MM.1S (cell line): ENCODE data around the gene IGFL1.
"Not testable (repeated sequence)": the region's sequence is repeated elsewhere in the genome, so short reads cannot be mapped to it uniquely, and the experiment has no call there.

ENCODE experiments used
- DNase-seq: peaks from one replicate; pipeline ENCODE4 v3.0.0-alpha.2; 2015
- H2AFZ ChIP-seq: fragments of 300-600 bp; sonication (generic); 2 replicates; pipeline ENCODE4 v1.6.0; 2016; ENCODE audit warnings: antibody characterized with exemption, low read length
- H3F3A ChIP-seq: fragments of 300-600 bp; sonication (generic); 2 replicates; pipeline ENCODE4 v1.6.1; 2016; ENCODE audit warnings: mild to moderate bottlenecking, antibody characterized with exemption, low read length, moderate library complexity, mixed read lengths; ENCODE audit not compliant: insufficient read depth
- H3K27ac ChIP-seq: fragments of 300-600 bp; sonication (generic); 2 replicates; pipeline ENCODE4 v1.5.1; 2016; ENCODE audit warnings: mild to moderate bottlenecking, low read length
- H3K27me3 ChIP-seq: fragments of 300-600 bp; sonication (generic); replicated peaks from 2 replicates; pipeline ENCODE4 v1.6.0; 2016; ENCODE audit warnings: low read length; ENCODE audit not compliant: insufficient read depth
- H3K36me3 ChIP-seq: fragments of 300-600 bp; sonication (generic); replicated peaks from 2 replicates; pipeline ENCODE4 v1.6.1; 2016; ENCODE audit warnings: mild to moderate bottlenecking, low read length, mixed read lengths; ENCODE audit not compliant: insufficient read depth
- H3K4me1 ChIP-seq: fragments of 300-600 bp; sonication (generic); 2 replicates; pipeline ENCODE4 v1.6.1; 2016; ENCODE audit warnings: low read length, mixed read lengths
- H3K4me2 ChIP-seq: fragments of 300-600 bp; sonication (generic); 2 replicates; pipeline ENCODE4 v1.6.0; 2016; ENCODE audit warnings: low read depth, low read length
- H3K4me3 ChIP-seq: fragments of 300-600 bp; sonication (generic); 2 replicates; pipeline ENCODE4 v1.5.1; 2016; ENCODE audit warnings: low read length, mixed read lengths
- H3K79me2 ChIP-seq: fragments of 300-600 bp; sonication (generic); 2 replicates; pipeline ENCODE4 v1.6.1; 2016; ENCODE audit warnings: mixed run types, low read length, mixed read lengths
- H3K9ac ChIP-seq: fragments of 300-600 bp; sonication (generic); 2 replicates; pipeline ENCODE4 v1.6.1; 2016; ENCODE audit warnings: low read length, mixed read lengths
- H3K9me2 ChIP-seq: fragments of 300-600 bp; sonication (generic); replicated peaks from 2 replicates; pipeline ENCODE4 v1.6.1; 2016; ENCODE audit warnings: mild to moderate bottlenecking, low read length, mixed read lengths; ENCODE audit not compliant: insufficient read depth
- H3K9me3 ChIP-seq: fragments of 300-600 bp; sonication (generic); replicated peaks from 2 replicates; pipeline ENCODE4 v1.6.1; 2016; ENCODE audit warnings: mild to moderate bottlenecking, low read length, mixed read lengths; ENCODE audit not compliant: insufficient read depth
- H4K20me1 ChIP-seq: fragments of 300-600 bp; sonication (generic); 2 replicates; pipeline ENCODE4 v1.6.1; 2016; ENCODE audit warnings: mild to moderate bottlenecking, low read length, moderate library complexity, mixed read lengths; ENCODE audit not compliant: insufficient read depth
- EZH2 ChIP-seq: fragments of 300-600 bp; sonication (generic); optimal IDR thresholded peaks from 2 replicates; pipeline ENCODE3; 2017; ENCODE audit warnings: low read depth, mild to moderate bottlenecking, antibody characterized with exemption, low read length, mixed read lengths
- EZH2phosphoT487 ChIP-seq: fragments of 300-600 bp; sonication (generic); IDR thresholded peaks from 2 replicates; pipeline ENCODE4 v1.6.1; 2018; ENCODE audit warnings: antibody characterized with exemption, low read length
- TF ChIP-seq, protein P1 (sequence below): fragments of 300-600 bp; sonication (generic); IDR thresholded peaks from 2 replicates; pipeline ENCODE4 v1.5.1; 2016; ENCODE audit warnings: antibody characterized with exemption, low read length, mixed read lengths

Gene IGFL1

GRCh38 chr19:46269101-46269500 lies 39.6 kb downstream of the IGFL1 start:
- H3K4me2 ChIP-seq, result no peak overlapping the region

GRCh38 chr19:46270521-46271256 lies 41.1 kb downstream of the IGFL1 start:
- DNase-seq, result no peak
- H3K9me3 ChIP-seq, result no peaks in the 10 kb centered on the region
- H3K4me3 ChIP-seq, result no peak overlapping the region
- H4K20me1 ChIP-seq, result no peaks in the 10 kb centered on the region
- H3F3A ChIP-seq, result no peaks in the 10 kb centered on the region
- H3K27ac ChIP-seq, result no peak overlapping the region
- H3K9me2 ChIP-seq, result no peaks in the 10 kb centered on the region
- no peak overlapping the region for H2AFZ ChIP-seq
- TF ChIP-seq EZH2phosphoT487, result no peak
- no peak for TF ChIP-seq EZH2
- TF ChIP-seq, protein P1, sequence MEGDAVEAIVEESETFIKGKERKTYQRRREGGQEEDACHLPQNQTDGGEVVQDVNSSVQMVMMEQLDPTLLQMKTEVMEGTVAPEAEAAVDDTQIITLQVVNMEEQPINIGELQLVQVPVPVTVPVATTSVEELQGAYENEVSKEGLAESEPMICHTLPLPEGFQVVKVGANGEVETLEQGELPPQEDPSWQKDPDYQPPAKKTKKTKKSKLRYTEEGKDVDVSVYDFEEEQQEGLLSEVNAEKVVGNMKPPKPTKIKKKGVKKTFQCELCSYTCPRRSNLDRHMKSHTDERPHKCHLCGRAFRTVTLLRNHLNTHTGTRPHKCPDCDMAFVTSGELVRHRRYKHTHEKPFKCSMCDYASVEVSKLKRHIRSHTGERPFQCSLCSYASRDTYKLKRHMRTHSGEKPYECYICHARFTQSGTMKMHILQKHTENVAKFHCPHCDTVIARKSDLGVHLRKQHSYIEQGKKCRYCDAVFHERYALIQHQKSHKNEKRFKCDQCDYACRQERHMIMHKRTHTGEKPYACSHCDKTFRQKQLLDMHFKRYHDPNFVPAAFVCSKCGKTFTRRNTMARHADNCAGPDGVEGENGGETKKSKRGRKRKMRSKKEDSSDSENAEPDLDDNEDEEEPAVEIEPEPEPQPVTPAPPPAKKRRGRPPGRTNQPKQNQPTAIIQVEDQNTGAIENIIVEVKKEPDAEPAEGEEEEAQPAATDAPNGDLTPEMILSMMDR, result no peak
- no peaks in the 10 kb centered on the region for H3K4me1 ChIP-seq
- H3K9ac ChIP-seq, result no peak overlapping the region
- no peaks in the 10 kb centered on the region for H3K36me3 ChIP-seq
- H3K4me2 ChIP-seq, result no peak overlapping the region
- no peaks in the 10 kb centered on the region for H3K79me2 ChIP-seq
- H3K27me3 ChIP-seq, result peaks cover 55% of the 10 kb centered on the region

More at GRCh38 chr19:46269101-46269500, 39.6 kb downstream of the IGFL1 start:
- no peak for TF ChIP-seq EZH2
- TF ChIP-seq EZH2phosphoT487, result no peak
- TF ChIP-seq, protein P1, result no peak
- Histone ChIP-seq H2AFZ (no peak overlapping the region), H3K9me2 (no peaks in the 10 kb centered on the region), H3K4me1 (no peaks in the 10 kb centered on the region), H3K9ac (no peak overlapping the region), H3K79me2 (no peaks in the 10 kb centered on the region), H4K20me1 (no peaks in the 10 kb centered on the region), H3K27me3 (peaks cover 51% of the 10 kb centered on the region), H3K27ac (no peak overlapping the region), H3K4me3 (no peak overlapping the region), H3K36me3 (no peaks in the 10 kb centered on the region), H3K9me3 (no peaks in the 10 kb centered on the region), H3F3A (no peaks in the 10 kb centered on the region)
- no peak for DNase-seq

DNA sequence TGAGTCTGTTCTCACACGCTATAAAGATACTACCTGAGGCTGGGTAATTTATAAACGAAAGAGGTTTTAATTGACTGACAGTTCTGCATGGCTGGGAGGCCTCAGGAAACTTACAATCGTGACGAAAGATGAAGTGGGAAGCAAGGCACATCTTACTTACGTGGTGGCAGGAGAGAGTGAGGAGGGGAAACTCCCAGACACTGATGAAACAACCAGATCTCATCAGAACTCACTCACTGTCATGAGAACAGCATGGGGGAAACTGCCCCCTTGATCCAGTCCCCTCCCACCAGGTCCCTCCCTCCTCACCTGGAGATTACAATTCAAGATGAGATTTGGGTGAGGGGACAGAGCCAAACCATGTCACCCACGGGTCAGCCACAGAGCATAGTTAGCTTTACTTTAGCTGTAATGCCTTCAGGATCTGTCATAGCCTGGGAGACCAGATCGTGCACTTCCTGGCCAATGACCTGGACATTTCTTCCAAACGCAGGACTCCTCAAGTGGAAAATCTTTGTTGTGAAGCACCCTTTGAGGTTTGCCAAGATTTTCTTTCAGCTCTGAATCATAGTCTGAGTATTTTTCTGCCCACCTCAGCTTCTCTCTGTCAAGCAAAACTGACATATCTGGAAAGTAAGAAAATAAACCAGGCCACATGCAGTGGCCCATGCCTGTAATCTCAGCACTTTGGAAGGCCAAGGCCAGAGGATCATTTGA lies 42.1 kb downstream of the IGFL1 start:
- H3K4me3 ChIP-seq, result no peak overlapping the region
- H3K9me2 ChIP-seq, result no peaks in the 10 kb centered on the region
- H3K4me2 ChIP-seq, result no peak overlapping the region
- no peaks in the 10 kb centered on the region for H3K79me2 ChIP-seq
- H3K36me3 ChIP-seq, result no peaks in the 10 kb centered on the region
- H2AFZ ChIP-seq, result no peak overlapping the region
- DNase-seq, result no peak
- H3K27me3 ChIP-seq, result peaks cover 48% of the 10 kb centered on the region
- no peaks in the 10 kb centered on the region for H4K20me1 ChIP-seq
- H3F3A ChIP-seq, result no peaks in the 10 kb centered on the region
- no peak overlapping the region for H3K27ac ChIP-seq
- TF ChIP-seq, protein P1, result no peak
- no peak for TF ChIP-seq EZH2phosphoT487
- no peak for TF ChIP-seq EZH2
- H3K9ac ChIP-seq, result no peak overlapping the region
- H3K4me1 ChIP-seq, result no peaks in the 10 kb centered on the region
- no peaks in the 10 kb centered on the region for H3K9me3 ChIP-seq

DNA sequence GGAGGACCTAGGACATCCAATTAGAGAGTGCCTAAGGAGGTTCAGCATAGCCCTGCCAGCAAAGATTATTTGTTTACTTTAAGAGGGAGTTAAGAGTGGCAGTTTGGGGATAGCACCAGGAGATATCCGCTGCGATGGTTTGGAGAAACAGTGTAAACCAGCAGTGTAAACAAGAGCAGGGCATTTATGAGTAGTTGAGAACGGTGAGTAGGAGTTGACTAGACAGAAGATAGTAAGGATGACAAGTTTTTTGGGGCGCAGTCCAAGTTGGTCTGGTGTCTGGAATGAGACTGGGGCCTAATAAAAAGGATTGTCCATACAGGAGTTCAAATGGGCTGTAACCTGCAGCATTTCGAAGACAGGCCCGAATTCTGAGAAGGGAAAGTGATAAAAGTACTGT lies 44.4 kb downstream of the IGFL1 start:
- not testable (repeated sequence) for H3K27ac ChIP-seq, H4K20me1 ChIP-seq, H3K9me2 ChIP-seq, H3K4me3 ChIP-seq, H3K9ac ChIP-seq, DNase-seq, H2AFZ ChIP-seq, H3K36me3 ChIP-seq, H3F3A ChIP-seq, H3K4me2 ChIP-seq, H3K79me2 ChIP-seq, H3K9me3 ChIP-seq, H3K4me1 ChIP-seq
- H3K27me3 ChIP-seq, result peaks cover 39% of the 10 kb centered on the region
